ENCODE measurements around the gene PPARA. TPM values are rescaled to one million over a fixed set of nuclear protein-coding genes. Genes with fewer than 3 reads are reported as not detected.

The PPARA gene
- 1.7 and 3.2 TPM in 2 replicates for total RNA-seq (2014; rRNA removed; shearing (Covaris generic))

- in situ Hi-C loops (cut with HindIII; ENCODE audit: low sequenced_read_pairs): no loop called here
- DNase-seq (ENCODE audit: low spot score): peak; percentile 40
Measured at GRCh38 chr22:46150034-46150654, at the start of gene PPARA. PPARA (plus strand) TSS chr22:46150526; CDS start chr22:46198384, 47,858 bp downstream.

- in situ Hi-C loops (cut with HindIII; ENCODE audit: low sequenced_read_pairs): no loop called here
- peak; percentile 39 for DNase-seq (ENCODE audit: low spot score)
Measured at GRCh38 chr22:46102159-46102558, 48.2 kb upstream of the PPARA start.

GRCh38 chr22:46102752-46103151 lies 47.6 kb upstream of the PPARA start:
- peak; percentile 12 for DNase-seq (ENCODE audit: low spot score)
- in situ Hi-C loops (cut with HindIII; ENCODE audit: low sequenced_read_pairs): no loop called here

GRCh38 chr22:46103181-46103580 lies 47.1 kb upstream of the PPARA start:
- DNase-seq (ENCODE audit: low spot score): peak; percentile 16
- in situ Hi-C loops (cut with HindIII; ENCODE audit: low sequenced_read_pairs): no loop called here

GRCh38 chr22:46103664-46104063 lies 46.7 kb upstream of the PPARA start:
- DNase-seq (ENCODE audit: low spot score): peak; percentile 7
- in situ Hi-C loops (cut with HindIII; ENCODE audit: low sequenced_read_pairs): no loop called here

GRCh38 chr22:46104170-46104880 lies 46.0 kb upstream of the PPARA start:
- in situ Hi-C loops (cut with HindIII; ENCODE audit: low sequenced_read_pairs): no loop called here
- DNase-seq (ENCODE audit: low spot score): peak; percentile 74

GRCh38 chr22:46104881-46105493 lies 45.3 kb upstream of the PPARA start:
- DNase-seq (ENCODE audit: low spot score): peak; percentile 17
- in situ Hi-C loops (cut with HindIII; ENCODE audit: low sequenced_read_pairs): no loop called here

- peak; percentile 24 for DNase-seq (ENCODE audit: low spot score)
- in situ Hi-C loops (cut with HindIII; ENCODE audit: low sequenced_read_pairs): no loop called here
Measured at GRCh38 chr22:46105494-46106278, 44.6 kb upstream of the PPARA start.

- in situ Hi-C loops (cut with HindIII; ENCODE audit: low sequenced_read_pairs): no loop called here
- peak; percentile 11 for DNase-seq (ENCODE audit: low spot score)
Measured at GRCh38 chr22:46106279-46107022, 43.9 kb upstream of the PPARA start.

- DNase-seq (ENCODE audit: low spot score): peak; percentile 75
- in situ Hi-C loops (cut with HindIII; ENCODE audit: low sequenced_read_pairs): no loop called here
Measured at GRCh38 chr22:46107089-46107664, 43.1 kb upstream of the PPARA start.

- peak; percentile 10 for DNase-seq (ENCODE audit: low spot score)
- in situ Hi-C loops (cut with HindIII; ENCODE audit: low sequenced_read_pairs): no loop called here
Measured at GRCh38 chr22:46107753-46108563, 42.4 kb upstream of the PPARA start.

GRCh38 chr22:46108564-46109473 lies 41.5 kb upstream of the PPARA start:
- peak; percentile 74 for DNase-seq (ENCODE audit: low spot score)
- in situ Hi-C loops (cut with HindIII; ENCODE audit: low sequenced_read_pairs): no loop called here

- in situ Hi-C loops (cut with HindIII; ENCODE audit: low sequenced_read_pairs): no loop called here
- no peak for DNase-seq (ENCODE audit: low spot score)
Measured at GRCh38 chr22:46109474-46110003, 40.8 kb upstream of the PPARA start.

- in situ Hi-C loops (cut with HindIII; ENCODE audit: low sequenced_read_pairs): no loop called here
- peak; percentile 23 for DNase-seq (ENCODE audit: low spot score)
Measured at GRCh38 chr22:46110215-46110614, 40.1 kb upstream of the PPARA start.

- peak; percentile 26 for DNase-seq (ENCODE audit: low spot score)
- in situ Hi-C loops (cut with HindIII; ENCODE audit: low sequenced_read_pairs): no loop called here
Measured at GRCh38 chr22:46111645-46112306, 38.5 kb upstream of the PPARA start.

- in situ Hi-C loops (cut with HindIII; ENCODE audit: low sequenced_read_pairs): no loop called here
- DNase-seq (ENCODE audit: low spot score): peak; percentile 23
Measured at GRCh38 chr22:46112405-46112804, 37.9 kb upstream of the PPARA start.
